ENCODE measurements around the gene BBOX1. TPM values are rescaled to one million over a fixed set of nuclear protein-coding genes. Genes with fewer than 3 reads are reported as not detected.
"Not testable (repeated sequence)": the region's sequence is repeated elsewhere in the genome, so short reads cannot be mapped to it uniquely, and the experiment has no call there.

BBOX1 gene
- total RNA-seq, 2 experiments from 2014 or later: not detected

GRCh38 chr11:27174021-27174420 lies 133.4 kb downstream of the BBOX1 start:
- no peak overlapping the region for H3K27ac Mint-ChIP-seq
- no peak for DNase-seq
- Histone ChIP-seq H3K4me1 (ENCODE audit: insufficient read depth, low read length) (no peaks in the 10 kb centered on the region), H3K27ac (ENCODE audit: low read depth in 1 of 2, low read length in 2 of 2) (no peak overlapping the region), H3K36me3 (ENCODE audit: insufficient read depth, low read length) (no peaks in the 10 kb centered on the region), H3K27me3 (ENCODE audit: control insufficient read depth in 1 of 2, insufficient read depth in 2 of 2, low read length in 2 of 2) (peaks cover 3 to 5% of the 10 kb centered on the region in 2 experiments), H3K4me3 (ENCODE audit: low read length) (no peak overlapping the region), H3K9me3 (ENCODE audit: control insufficient read depth in 1 of 2, insufficient read depth in 1 of 2, low read length in 2 of 2) (peaks cover 0 to 3% of the 10 kb centered on the region in 2 experiments)
- H3K4me3 Mint-ChIP-seq: no peak overlapping the region
- intact Hi-C loops (cut with DNase I, micrococcal nuclease): no loop called here
- H3K36me3 Mint-ChIP-seq (ENCODE audit: low read depth): no peaks in the 10 kb centered on the region
- no peak for TF ChIP-seq CTCF (IDR thresholded peaks at IDR 0.05)
- H3K27me3 Mint-ChIP-seq: peaks cover 27% of the 10 kb centered on the region
- POLR2A ChIA-PET: no interaction called here
- H3K9me3 Mint-ChIP-seq: no peaks in the 10 kb centered on the region
- no peak for ATAC-seq (ENCODE audit: poor library complexity)
- H3K4me1 Mint-ChIP-seq (ENCODE audit: low read depth): no peaks in the 10 kb centered on the region
- CTCF ChIA-PET: no interaction called here

DNA sequence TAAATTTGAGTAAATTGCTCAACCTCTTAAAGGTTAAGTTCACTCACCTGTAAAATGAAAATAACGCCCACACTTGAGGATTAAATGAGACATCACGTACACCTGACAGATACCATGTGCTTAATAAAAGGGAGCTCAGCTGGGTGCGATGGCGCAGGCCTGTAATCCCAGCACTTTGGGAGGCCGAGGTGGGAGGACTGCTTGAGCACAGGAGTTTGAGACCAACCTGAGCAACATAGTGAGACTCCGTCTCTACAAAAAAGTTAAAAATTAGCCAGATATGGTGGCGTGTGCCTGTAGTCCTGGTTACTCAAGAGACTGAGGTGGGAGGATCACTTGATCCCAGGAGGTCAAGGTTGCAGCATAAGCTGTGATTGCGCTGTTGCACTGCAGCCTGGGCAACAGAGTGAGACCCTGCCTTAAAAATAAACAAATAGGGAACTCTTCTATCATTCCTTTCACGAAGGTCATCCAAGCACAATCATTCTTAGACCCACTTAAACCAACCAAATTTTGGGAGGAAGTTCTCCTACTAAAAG lies 134.1 kb downstream of the BBOX1 start:
- H3K36me3 Mint-ChIP-seq (ENCODE audit: low read depth): no peaks in the 10 kb centered on the region
- intact Hi-C loops (cut with DNase I, micrococcal nuclease): no loop called here

DNA sequence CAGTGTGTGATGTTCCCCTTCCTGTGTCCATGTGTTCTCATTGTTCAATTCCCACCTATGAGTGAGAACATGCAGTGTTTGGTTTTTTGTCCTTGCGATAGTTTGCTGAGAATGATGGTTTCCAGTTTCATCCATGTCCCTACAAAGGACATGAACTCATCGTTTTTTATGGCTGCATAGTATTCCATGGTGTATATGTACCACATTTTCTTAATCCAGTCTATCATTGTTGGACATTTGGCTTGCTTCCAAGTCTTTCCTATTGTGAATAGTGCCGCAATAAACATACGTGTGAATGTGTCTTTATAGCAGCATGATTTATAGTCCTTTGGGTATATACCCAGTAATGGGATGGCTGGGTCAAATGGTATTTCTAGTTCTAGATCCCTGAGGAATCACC lies 134.9 kb downstream of the BBOX1 start:
- POLR2A ChIA-PET; H3K4me3 ChIP-seq (ENCODE audit: low read length); H3K27me3 ChIP-seq (ENCODE audit: control insufficient read depth in 1 of 2, insufficient read depth in 2 of 2, low read length in 2 of 2); H3K4me1 ChIP-seq (ENCODE audit: insufficient read depth, low read length); intact Hi-C loops (cut with DNase I, micrococcal nuclease); CTCF ChIA-PET; ATAC-seq (ENCODE audit: poor library complexity); H3K27ac Mint-ChIP-seq; H3K9me3 ChIP-seq (ENCODE audit: control insufficient read depth in 1 of 2, insufficient read depth in 1 of 2, low read length in 2 of 2); H3K36me3 Mint-ChIP-seq (ENCODE audit: low read depth); H3K4me1 Mint-ChIP-seq (ENCODE audit: low read depth); H3K9me3 Mint-ChIP-seq; H3K4me3 Mint-ChIP-seq; H3K36me3 ChIP-seq (ENCODE audit: insufficient read depth, low read length); DNase-seq; H3K27ac ChIP-seq (ENCODE audit: low read depth in 1 of 2, low read length in 2 of 2): not testable (repeated sequence)
- H3K27me3 Mint-ChIP-seq: peaks cover 20% of the 10 kb centered on the region

More for the DNA sequence above, 134.1 kb downstream of the BBOX1 start:
- DNase-seq (no peak), ATAC-seq (ENCODE audit: poor library complexity) (no peak)
- Mint-ChIP-seq H3K27me3 (peaks cover 22% of the 10 kb centered on the region), H3K4me3 (no peak overlapping the region), H3K4me1 (ENCODE audit: low read depth) (no peaks in the 10 kb centered on the region), H3K9me3 (no peaks in the 10 kb centered on the region), H3K27ac (no peak overlapping the region)
- Histone ChIP-seq H3K27me3 (ENCODE audit: control insufficient read depth in 1 of 2, insufficient read depth in 2 of 2, low read length in 2 of 2) (peaks cover 3 to 5% of the 10 kb centered on the region in 2 experiments), H3K9me3 (ENCODE audit: control insufficient read depth in 1 of 2, insufficient read depth in 1 of 2, low read length in 2 of 2) (peaks cover 0 to 3% of the 10 kb centered on the region in 2 experiments), H3K36me3 (ENCODE audit: insufficient read depth, low read length) (no peaks in the 10 kb centered on the region), H3K27ac (ENCODE audit: low read depth in 1 of 2, low read length in 2 of 2) (no peak overlapping the region), H3K4me1 (ENCODE audit: insufficient read depth, low read length) (no peaks in the 10 kb centered on the region), H3K4me3 (ENCODE audit: low read length) (no peak overlapping the region)
- no peak for TF ChIP-seq CTCF (IDR thresholded peaks at IDR 0.05)
- ChIA-PET CTCF (no interaction called here), POLR2A (no interaction called here)

Other genes with a start within 250 kb of the BBOX1 start
- gene FIBIN, start 46.7 kb upstream of the BBOX1 start, total RNA-seq: not detected